Testis (tissue), 2 donors: ENCODE measurements around the gene UBAC2.

ENCODE experiments used
- POLR2A ChIP-seq: fragments of 450-650 bp; IDR thresholded peaks from one replicate; pipeline ENCODE4 v1.6.1; 2017; ENCODE audit warnings: antibody characterized with exemption, mild to moderate bottlenecking, moderate library complexity
- TF ChIP-seq, protein P1 (sequence below), 3 experiments: fragments of 450-650 bp in 2 of 3; fragments of 200-600 bp in 1 of 3; sonication (generic) in 1 of 3; IDR thresholded peaks; one replicate each; pipeline ENCODE4 v1.5.1; 2016 to 2019; ENCODE audit warnings: antibody characterized with exemption in 3 of 3, mild to moderate bottlenecking in 2 of 3, moderate library complexity in 1 of 3

GRCh38 chr13:99326012-99326411, 125.4 kb downstream of the UBAC2 start:
- TF ChIP-seq, protein P1, sequence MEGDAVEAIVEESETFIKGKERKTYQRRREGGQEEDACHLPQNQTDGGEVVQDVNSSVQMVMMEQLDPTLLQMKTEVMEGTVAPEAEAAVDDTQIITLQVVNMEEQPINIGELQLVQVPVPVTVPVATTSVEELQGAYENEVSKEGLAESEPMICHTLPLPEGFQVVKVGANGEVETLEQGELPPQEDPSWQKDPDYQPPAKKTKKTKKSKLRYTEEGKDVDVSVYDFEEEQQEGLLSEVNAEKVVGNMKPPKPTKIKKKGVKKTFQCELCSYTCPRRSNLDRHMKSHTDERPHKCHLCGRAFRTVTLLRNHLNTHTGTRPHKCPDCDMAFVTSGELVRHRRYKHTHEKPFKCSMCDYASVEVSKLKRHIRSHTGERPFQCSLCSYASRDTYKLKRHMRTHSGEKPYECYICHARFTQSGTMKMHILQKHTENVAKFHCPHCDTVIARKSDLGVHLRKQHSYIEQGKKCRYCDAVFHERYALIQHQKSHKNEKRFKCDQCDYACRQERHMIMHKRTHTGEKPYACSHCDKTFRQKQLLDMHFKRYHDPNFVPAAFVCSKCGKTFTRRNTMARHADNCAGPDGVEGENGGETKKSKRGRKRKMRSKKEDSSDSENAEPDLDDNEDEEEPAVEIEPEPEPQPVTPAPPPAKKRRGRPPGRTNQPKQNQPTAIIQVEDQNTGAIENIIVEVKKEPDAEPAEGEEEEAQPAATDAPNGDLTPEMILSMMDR (IDR thresholded peaks at IDR 0.05), result no peak
- TF ChIP-seq POLR2A, result no peak
